Measurements from ENCODE around the gene APCDD1L. TPM values are rescaled to one million over a fixed set of nuclear protein-coding genes. Genes with fewer than 3 reads are reported as not detected.

Gene APCDD1L
- total RNA-seq, 1 experiment from 2014 or later = 2.4 TPM

DNA sequence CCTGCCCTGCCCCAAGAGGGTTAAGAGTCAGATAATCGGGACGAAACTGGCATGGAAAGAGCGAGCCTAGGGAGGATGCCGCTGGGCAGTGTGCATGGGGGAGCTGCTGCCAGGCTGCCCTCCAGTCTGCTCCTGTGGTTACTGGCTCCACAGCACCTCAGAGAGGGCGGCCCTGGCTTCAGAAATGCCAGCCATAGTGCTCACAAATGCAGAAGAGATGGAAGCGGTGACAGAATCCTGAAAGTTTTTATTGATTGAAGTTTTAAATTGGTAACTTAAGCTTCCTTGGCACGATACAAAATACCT, 68.3 kb downstream of the APCDD1L start (continued):
- TF ChIP-seq GRHL2 (CRISPR knock-in tag; IDR thresholded peaks at IDR 0.05; ENCODE audit: insufficient replicate concordance, severe bottlenecking) (no peak), ESRRA (CRISPR knock-in tag; IDR thresholded peaks at IDR 0.05; ENCODE audit: borderline replicate concordance) (no peak), GABPB1 (CRISPR knock-in tag; IDR thresholded peaks at IDR 0.05) (no peak), MXD4 (CRISPR knock-in tag; IDR thresholded peaks at IDR 0.05; ENCODE audit: borderline replicate concordance) (no peak), GTF2I (CRISPR knock-in tag; conservative IDR thresholded peaks at IDR 0.05) (no peak), ZNF423 (CRISPR knock-in tag; IDR thresholded peaks at IDR 0.05) (no peak), ZNF416 (CRISPR knock-in tag; IDR thresholded peaks at IDR 0.05) (no peak), NFYB (CRISPR knock-in tag; conservative IDR thresholded peaks at IDR 0.05; ENCODE audit: low read depth) (no peak)
- TF ChIP-seq, protein P1, sequence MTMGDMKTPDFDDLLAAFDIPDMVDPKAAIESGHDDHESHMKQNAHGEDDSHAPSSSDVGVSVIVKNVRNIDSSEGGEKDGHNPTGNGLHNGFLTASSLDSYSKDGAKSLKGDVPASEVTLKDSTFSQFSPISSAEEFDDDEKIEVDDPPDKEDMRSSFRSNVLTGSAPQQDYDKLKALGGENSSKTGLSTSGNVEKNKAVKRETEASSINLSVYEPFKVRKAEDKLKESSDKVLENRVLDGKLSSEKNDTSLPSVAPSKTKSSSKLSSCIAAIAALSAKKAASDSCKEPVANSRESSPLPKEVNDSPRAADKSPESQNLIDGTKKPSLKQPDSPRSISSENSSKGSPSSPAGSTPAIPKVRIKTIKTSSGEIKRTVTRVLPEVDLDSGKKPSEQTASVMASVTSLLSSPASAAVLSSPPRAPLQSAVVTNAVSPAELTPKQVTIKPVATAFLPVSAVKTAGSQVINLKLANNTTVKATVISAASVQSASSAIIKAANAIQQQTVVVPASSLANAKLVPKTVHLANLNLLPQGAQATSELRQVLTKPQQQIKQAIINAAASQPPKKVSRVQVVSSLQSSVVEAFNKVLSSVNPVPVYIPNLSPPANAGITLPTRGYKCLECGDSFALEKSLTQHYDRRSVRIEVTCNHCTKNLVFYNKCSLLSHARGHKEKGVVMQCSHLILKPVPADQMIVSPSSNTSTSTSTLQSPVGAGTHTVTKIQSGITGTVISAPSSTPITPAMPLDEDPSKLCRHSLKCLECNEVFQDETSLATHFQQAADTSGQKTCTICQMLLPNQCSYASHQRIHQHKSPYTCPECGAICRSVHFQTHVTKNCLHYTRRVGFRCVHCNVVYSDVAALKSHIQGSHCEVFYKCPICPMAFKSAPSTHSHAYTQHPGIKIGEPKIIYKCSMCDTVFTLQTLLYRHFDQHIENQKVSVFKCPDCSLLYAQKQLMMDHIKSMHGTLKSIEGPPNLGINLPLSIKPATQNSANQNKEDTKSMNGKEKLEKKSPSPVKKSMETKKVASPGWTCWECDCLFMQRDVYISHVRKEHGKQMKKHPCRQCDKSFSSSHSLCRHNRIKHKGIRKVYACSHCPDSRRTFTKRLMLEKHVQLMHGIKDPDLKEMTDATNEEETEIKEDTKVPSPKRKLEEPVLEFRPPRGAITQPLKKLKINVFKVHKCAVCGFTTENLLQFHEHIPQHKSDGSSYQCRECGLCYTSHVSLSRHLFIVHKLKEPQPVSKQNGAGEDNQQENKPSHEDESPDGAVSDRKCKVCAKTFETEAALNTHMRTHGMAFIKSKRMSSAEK (CRISPR knock-in tag; IDR thresholded peaks at IDR 0.05; ENCODE audit: borderline replicate concordance) = no peak
- TF ChIP-seq, protein P2, sequence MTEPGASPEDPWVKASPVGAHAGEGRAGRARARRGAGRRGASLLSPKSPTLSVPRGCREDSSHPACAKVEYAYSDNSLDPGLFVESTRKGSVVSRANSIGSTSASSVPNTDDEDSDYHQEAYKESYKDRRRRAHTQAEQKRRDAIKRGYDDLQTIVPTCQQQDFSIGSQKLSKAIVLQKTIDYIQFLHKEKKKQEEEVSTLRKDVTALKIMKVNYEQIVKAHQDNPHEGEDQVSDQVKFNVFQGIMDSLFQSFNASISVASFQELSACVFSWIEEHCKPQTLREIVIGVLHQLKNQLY (CRISPR knock-in tag; IDR thresholded peaks at IDR 0.05) = no peak
- TF ChIP-seq, protein P3, sequence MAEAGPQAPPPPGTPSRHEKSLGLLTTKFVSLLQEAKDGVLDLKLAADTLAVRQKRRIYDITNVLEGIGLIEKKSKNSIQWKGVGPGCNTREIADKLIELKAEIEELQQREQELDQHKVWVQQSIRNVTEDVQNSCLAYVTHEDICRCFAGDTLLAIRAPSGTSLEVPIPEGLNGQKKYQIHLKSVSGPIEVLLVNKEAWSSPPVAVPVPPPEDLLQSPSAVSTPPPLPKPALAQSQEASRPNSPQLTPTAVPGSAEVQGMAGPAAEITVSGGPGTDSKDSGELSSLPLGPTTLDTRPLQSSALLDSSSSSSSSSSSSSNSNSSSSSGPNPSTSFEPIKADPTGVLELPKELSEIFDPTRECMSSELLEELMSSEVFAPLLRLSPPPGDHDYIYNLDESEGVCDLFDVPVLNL (CRISPR knock-in tag; IDR thresholded peaks at IDR 0.05; ENCODE audit: borderline replicate concordance, low read depth) = no peak
- TF ChIP-seq, protein P4, sequence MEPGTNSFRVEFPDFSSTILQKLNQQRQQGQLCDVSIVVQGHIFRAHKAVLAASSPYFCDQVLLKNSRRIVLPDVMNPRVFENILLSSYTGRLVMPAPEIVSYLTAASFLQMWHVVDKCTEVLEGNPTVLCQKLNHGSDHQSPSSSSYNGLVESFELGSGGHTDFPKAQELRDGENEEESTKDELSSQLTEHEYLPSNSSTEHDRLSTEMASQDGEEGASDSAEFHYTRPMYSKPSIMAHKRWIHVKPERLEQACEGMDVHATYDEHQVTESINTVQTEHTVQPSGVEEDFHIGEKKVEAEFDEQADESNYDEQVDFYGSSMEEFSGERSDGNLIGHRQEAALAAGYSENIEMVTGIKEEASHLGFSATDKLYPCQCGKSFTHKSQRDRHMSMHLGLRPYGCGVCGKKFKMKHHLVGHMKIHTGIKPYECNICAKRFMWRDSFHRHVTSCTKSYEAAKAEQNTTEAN (CRISPR knock-in tag; IDR thresholded peaks at IDR 0.05) = no peak
- TF ChIP-seq, protein P5, sequence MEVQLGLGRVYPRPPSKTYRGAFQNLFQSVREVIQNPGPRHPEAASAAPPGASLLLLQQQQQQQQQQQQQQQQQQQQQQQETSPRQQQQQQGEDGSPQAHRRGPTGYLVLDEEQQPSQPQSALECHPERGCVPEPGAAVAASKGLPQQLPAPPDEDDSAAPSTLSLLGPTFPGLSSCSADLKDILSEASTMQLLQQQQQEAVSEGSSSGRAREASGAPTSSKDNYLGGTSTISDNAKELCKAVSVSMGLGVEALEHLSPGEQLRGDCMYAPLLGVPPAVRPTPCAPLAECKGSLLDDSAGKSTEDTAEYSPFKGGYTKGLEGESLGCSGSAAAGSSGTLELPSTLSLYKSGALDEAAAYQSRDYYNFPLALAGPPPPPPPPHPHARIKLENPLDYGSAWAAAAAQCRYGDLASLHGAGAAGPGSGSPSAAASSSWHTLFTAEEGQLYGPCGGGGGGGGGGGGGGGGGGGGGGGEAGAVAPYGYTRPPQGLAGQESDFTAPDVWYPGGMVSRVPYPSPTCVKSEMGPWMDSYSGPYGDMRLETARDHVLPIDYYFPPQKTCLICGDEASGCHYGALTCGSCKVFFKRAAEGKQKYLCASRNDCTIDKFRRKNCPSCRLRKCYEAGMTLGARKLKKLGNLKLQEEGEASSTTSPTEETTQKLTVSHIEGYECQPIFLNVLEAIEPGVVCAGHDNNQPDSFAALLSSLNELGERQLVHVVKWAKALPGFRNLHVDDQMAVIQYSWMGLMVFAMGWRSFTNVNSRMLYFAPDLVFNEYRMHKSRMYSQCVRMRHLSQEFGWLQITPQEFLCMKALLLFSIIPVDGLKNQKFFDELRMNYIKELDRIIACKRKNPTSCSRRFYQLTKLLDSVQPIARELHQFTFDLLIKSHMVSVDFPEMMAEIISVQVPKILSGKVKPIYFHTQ (CRISPR knock-in tag; IDR thresholded peaks at IDR 0.05) = no peak

DNA sequence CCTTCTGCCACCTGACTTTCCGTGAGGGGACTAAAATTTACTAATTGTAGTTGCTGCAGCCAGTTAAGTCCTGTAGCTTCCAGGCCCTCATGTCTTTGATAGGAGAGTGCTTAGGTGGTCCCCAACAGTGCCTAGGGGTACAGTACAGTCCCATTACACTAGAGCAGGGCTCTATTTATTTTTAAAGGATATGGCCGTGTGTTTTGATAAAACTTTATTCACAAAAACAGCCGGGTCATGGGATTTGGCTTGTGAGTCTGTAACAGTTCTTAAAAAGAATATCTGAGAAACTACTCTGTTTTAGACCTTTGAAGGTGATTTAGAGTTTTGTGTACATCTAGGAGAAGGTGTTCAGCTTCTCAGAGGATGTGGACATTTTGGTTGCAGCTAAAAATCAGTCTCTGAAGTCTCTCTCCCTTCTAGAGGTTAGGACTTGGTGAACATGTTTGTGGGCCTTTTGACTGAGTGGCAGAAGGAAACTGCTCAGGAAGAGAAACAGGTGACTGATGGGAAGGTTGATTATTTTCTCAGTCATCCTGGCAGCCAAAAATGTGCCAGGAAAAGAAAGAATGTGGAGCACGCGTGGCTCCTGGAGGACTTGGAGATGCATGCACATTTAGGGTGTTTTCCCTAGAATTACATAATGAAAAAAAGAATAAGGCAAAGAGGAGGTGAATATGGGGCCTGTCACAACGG, 68.8 kb downstream of the APCDD1L start:
- Mint-ChIP-seq H3K36me3 (peaks cover 13% of the 10 kb centered on the region), H3K4me1 (peaks cover 29% of the 10 kb centered on the region), H3K27me3 (ENCODE audit: low read depth) (no peaks in the 10 kb centered on the region), H3K9me3 (no peaks in the 10 kb centered on the region), H3K4me3 (no peak overlapping the region), H3K27ac (peak overlapping the region; percentile 43)
- ATAC-seq (no peak), DNase-seq (ENCODE audit: low spot score) (no peak)
- POLR2A ChIA-PET = interaction anchor here (0.5 kb wide), 1 partner anchor 397 kb away, joined by 4 read pairs; no protein-coding TSS in a partner anchor
- TF ChIP-seq, protein P6, sequence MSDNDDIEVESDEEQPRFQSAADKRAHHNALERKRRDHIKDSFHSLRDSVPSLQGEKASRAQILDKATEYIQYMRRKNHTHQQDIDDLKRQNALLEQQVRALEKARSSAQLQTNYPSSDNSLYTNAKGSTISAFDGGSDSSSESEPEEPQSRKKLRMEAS (CRISPR knock-in tag; IDR thresholded peaks at IDR 0.05) = no peak
- TF ChIP-seq, protein P7, sequence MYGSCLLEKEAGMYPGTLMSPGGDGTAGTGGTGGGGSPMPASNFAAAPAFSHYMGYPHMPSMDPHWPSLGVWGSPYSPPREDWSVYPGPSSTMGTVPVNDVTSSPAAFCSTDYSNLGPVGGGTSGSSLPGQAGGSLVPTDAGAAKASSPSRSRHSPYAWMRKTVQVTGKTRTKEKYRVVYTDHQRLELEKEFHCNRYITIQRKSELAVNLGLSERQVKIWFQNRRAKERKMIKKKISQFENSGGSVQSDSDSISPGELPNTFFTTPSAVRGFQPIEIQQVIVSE (CRISPR knock-in tag; IDR thresholded peaks at IDR 0.05; ENCODE audit: borderline replicate concordance) = no peak
- CTCF ChIA-PET = interaction anchor here (1.0 to 3.7 kb wide), 6 partner anchors 17 to 203 kb away, joined by 3 to 25 read pairs (median 4); no protein-coding TSS in a partner anchor
